Endodermal cell (in vitro differentiated cells): ENCODE measurements around the gene CCNB3. TPM values are rescaled to one million over a fixed set of nuclear protein-coding genes. Genes with fewer than 3 reads are reported as not detected.

ENCODE experiments used
- DNase-seq: peaks from one replicate; pipeline ENCODE4 v3.0.0-alpha.2; 2017
- H3K27ac ChIP-seq: 2 replicates; pipeline ENCODE4 v1.5.1; 2013; ENCODE audit warnings: mild to moderate bottlenecking, low read depth, low read length, moderate library complexity
- H3K27me3 ChIP-seq: 2 replicates; pipeline ENCODE4 v1.6.1; 2013; ENCODE audit warnings: mild to moderate bottlenecking, low read length, moderate library complexity; ENCODE audit not compliant: insufficient read depth, control insufficient read depth, poor library complexity, severe bottlenecking
- H3K36me3 ChIP-seq: 2 replicates; pipeline ENCODE4 v1.7.0; 2013; ENCODE audit warnings: mild to moderate bottlenecking, low read length, moderate library complexity; ENCODE audit not compliant: control insufficient read depth, insufficient read depth
- H3K4me1 ChIP-seq: one replicate; pipeline ENCODE4 v1.7.0; 2013; ENCODE audit warnings: low read length; ENCODE audit not compliant: control insufficient read depth, insufficient read depth
- H3K4me3 ChIP-seq: 2 replicates; pipeline ENCODE4 v1.5.1; 2013; ENCODE audit warnings: mild to moderate bottlenecking, low read length, moderate library complexity
- H3K9ac ChIP-seq: 2 replicates; pipeline ENCODE4 v1.6.1; 2013; ENCODE audit warnings: mild to moderate bottlenecking, low read length, moderate library complexity; ENCODE audit not compliant: poor library complexity, severe bottlenecking; ENCODE audit errors: extremely low read depth
- H3K9me3 ChIP-seq: 2 replicates; pipeline ENCODE4 v1.6.1; 2013; ENCODE audit warnings: mild to moderate bottlenecking, low read length, moderate library complexity; ENCODE audit not compliant: control insufficient read depth
- H3K27ac Mint-ChIP-seq: 2 replicates; pipeline ENCODE4 v1.8.0; 2020; ENCODE audit warnings: mixed read lengths
- H3K27me3 Mint-ChIP-seq: 2 replicates; pipeline ENCODE4 v1.8.0; 2021; ENCODE audit warnings: mild to moderate bottlenecking, mixed read lengths; ENCODE audit not compliant: insufficient read depth
- H3K36me3 Mint-ChIP-seq: 2 replicates; pipeline ENCODE4 v1.8.0; 2020; ENCODE audit warnings: low read depth, mixed read lengths
- H3K4me1 Mint-ChIP-seq: 2 replicates; pipeline ENCODE4 v1.8.0; 2020; ENCODE audit warnings: mixed read lengths
- H3K4me3 Mint-ChIP-seq: 2 replicates; pipeline ENCODE4 v1.8.0; 2020; ENCODE audit warnings: mild to moderate bottlenecking, moderate library complexity, mixed read lengths
- H3K9me3 Mint-ChIP-seq: 2 replicates; pipeline ENCODE4 v1.8.0; 2020; ENCODE audit warnings: mild to moderate bottlenecking, mixed read lengths
- WGBS, 2 experiments: methylation state at CpG; one replicate each; pipeline versions ENCODE4 v1.1.5 to v1.1.7; 2013; ENCODE audit warnings: missing lambda C conversion rate in 2 of 2, mixed read lengths in 1 of 2; ENCODE audit not compliant: insufficient coverage in 1 of 2, insufficient read length in 1 of 2; 5-methylcytosine and 5-hydroxymethylcytosine counted together
- total RNA-seq, 2 donors: library from RNA; stranded (reverse); fragmentation: NEBNext Ultra II Directional in 1 of 2; extraction: Animal tissue kit (Norgen Biotek cat#: 25700) in 1 of 2; gene quantifications; 2 replicates in 1 of 2; 3 replicates in 1 of 2; pipeline ENCODE4 v1.2.1, GENCODE V29; 2021
- TF ChIP-seq, protein P1 (sequence below): fragments of 200-600 bp; sonication (generic); conservative IDR thresholded peaks from 2 replicates; pipeline ENCODE4 v1.5.0; 2021; ENCODE audit warnings: antibody characterized with exemption, mild to moderate bottlenecking

Gene CCNB3
- total RNA-seq, 2 donors from 2014 or later, result 0.07 TPM; not detected in 1

DNA sequence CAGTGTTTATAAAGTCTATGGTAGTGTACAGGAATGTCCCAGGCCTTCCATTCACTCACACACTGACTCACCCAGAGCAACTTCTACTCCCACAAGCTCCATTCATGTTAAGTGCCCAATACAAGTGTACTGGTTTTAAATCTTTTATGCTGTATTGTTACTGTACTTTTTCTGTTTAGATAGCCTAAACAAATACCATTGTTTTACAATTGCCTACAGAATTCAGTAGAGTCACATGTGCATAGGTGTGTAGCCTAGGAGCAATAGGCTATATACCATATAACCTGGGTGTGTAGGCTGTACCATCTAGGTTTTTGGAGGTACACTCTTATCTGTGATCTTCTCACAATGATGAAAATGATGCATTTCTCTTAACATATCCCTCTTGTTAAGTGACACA lies 139.4 kb downstream of the CCNB3 start:
- peaks cover 37% of the 10 kb centered on the region for H3K9me3 Mint-ChIP-seq
- no peak for DNase-seq
- H3K9ac ChIP-seq, result no peak overlapping the region

GRCh38 chrX:50372966-50373365 lies 168.4 kb downstream of the CCNB3 start:
- TF ChIP-seq, protein P1, sequence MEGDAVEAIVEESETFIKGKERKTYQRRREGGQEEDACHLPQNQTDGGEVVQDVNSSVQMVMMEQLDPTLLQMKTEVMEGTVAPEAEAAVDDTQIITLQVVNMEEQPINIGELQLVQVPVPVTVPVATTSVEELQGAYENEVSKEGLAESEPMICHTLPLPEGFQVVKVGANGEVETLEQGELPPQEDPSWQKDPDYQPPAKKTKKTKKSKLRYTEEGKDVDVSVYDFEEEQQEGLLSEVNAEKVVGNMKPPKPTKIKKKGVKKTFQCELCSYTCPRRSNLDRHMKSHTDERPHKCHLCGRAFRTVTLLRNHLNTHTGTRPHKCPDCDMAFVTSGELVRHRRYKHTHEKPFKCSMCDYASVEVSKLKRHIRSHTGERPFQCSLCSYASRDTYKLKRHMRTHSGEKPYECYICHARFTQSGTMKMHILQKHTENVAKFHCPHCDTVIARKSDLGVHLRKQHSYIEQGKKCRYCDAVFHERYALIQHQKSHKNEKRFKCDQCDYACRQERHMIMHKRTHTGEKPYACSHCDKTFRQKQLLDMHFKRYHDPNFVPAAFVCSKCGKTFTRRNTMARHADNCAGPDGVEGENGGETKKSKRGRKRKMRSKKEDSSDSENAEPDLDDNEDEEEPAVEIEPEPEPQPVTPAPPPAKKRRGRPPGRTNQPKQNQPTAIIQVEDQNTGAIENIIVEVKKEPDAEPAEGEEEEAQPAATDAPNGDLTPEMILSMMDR, result no peak
- no peak for DNase-seq
- 92% methylated on average over 4 of the region's 4 CpGs; no CpG with 5 or more reads in 1 of the 2 experiments for WGBS, 2 experiments

More for the DNA sequence above, 139.4 kb downstream of the CCNB3 start:
- H3K36me3 ChIP-seq, result no peaks in the 10 kb centered on the region
- H3K27ac ChIP-seq, result no peak overlapping the region
- TF ChIP-seq, protein P1, result no peak
- Mint-ChIP-seq H3K36me3 (no peaks in the 10 kb centered on the region), H3K27me3 (peaks cover 2% of the 10 kb centered on the region), H3K27ac (no peak overlapping the region), H3K4me1 (peaks cover under 1% of the 10 kb centered on the region), H3K4me3 (no peak overlapping the region)
- no peak overlapping the region for H3K4me3 ChIP-seq
- no peaks in the 10 kb centered on the region for H3K27me3 ChIP-seq
- no peaks in the 10 kb centered on the region for H3K4me1 ChIP-seq
- H3K9me3 ChIP-seq, result no peaks in the 10 kb centered on the region

DNA sequence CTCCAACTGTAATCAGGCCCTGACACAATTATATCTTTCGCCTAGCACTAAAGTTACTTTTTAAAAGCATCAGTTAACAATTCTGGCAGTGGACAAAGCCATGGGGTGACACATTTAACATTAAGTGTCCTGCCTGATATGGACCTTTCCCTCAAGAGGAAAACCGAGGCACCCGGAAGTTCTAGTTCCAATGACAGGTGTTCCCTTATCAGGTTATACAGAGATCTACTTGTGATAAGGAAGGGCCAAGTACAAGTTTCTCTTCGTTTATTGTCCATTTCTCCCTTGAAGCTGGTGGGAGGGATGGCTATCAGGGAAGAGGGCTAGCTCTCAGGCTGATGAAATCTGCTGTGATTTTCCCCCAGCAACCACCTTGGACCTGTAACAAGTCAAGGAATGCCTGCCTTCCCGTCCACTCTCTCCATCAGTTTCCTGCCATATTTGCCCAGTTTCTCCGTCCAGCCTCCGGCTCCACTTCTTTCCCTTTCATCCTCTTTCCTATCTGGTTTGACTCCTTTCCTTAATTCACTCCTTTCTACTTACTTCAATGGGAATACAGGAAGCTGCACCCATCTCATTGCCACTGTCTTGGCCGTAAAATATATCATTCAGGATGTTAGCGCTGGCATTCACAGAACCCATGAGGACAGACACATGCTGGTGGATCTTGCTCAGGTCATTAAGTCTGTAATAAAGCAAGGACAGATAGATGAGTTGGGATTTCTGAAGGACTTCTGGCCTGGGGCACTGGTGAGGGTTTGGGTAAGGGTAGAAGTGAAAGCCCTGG lies 171.1 kb downstream of the CCNB3 start:
- TF ChIP-seq, protein P1, result no peak
- H3K27ac ChIP-seq, result no peak overlapping the region
- H3K4me3 ChIP-seq, result no peak overlapping the region
- 92 to 100% methylated on average over 1 to 9 of the region's 9 CpGs for WGBS, 2 experiments
- DNase-seq, result no peak
- no peak overlapping the region for H3K27ac Mint-ChIP-seq
- peaks cover 48% of the 10 kb centered on the region for H3K9me3 Mint-ChIP-seq
- no peaks in the 10 kb centered on the region for H3K36me3 ChIP-seq
- H3K27me3 Mint-ChIP-seq, result no peaks in the 10 kb centered on the region
- no peak overlapping the region for H3K9ac ChIP-seq
- no peak overlapping the region for H3K4me3 Mint-ChIP-seq
- no peaks in the 10 kb centered on the region for H3K4me1 Mint-ChIP-seq
- peaks cover 2% of the 10 kb centered on the region for H3K36me3 Mint-ChIP-seq
- H3K27me3 ChIP-seq, result no peaks in the 10 kb centered on the region
- no peaks in the 10 kb centered on the region for H3K9me3 ChIP-seq
- H3K4me1 ChIP-seq, result no peaks in the 10 kb centered on the region

More at GRCh38 chrX:50372966-50373365, 168.4 kb downstream of the CCNB3 start:
- Histone ChIP-seq H3K27ac (no peak overlapping the region), H3K36me3 (no peaks in the 10 kb centered on the region), H3K9me3 (no peaks in the 10 kb centered on the region), H3K4me1 (no peaks in the 10 kb centered on the region), H3K4me3 (no peak overlapping the region), H3K27me3 (no peaks in the 10 kb centered on the region), H3K9ac (no peak overlapping the region)
- H3K9me3 Mint-ChIP-seq, result peaks cover 48% of the 10 kb centered on the region
- no peaks in the 10 kb centered on the region for H3K4me1 Mint-ChIP-seq
- H3K27me3 Mint-ChIP-seq, result peaks cover 3% of the 10 kb centered on the region
- no peak overlapping the region for H3K4me3 Mint-ChIP-seq
- no peak overlapping the region for H3K27ac Mint-ChIP-seq
- peaks cover 2% of the 10 kb centered on the region for H3K36me3 Mint-ChIP-seq
